ENCODE data around the gene UBN1.

UBN1 gene

GRCh38 chr16:4913130-4913773 is 66.0 kb downstream of the UBN1 start:
- Histone ChIP-seq H2AFZ (ENCODE audit: low read depth, low read length) (no peak overlapping the region), H3K79me2 (ENCODE audit: insufficient read depth, low read length) (no peaks in the 10 kb centered on the region), H3K4me2 (ENCODE audit: insufficient read depth, low read length) (no peak overlapping the region), H3K36me3 (ENCODE audit: insufficient read depth, low read length) (no peaks in the 10 kb centered on the region), H3K4me1 (ENCODE audit: insufficient read depth, low read length) (peaks cover 3% of the 10 kb centered on the region; the same call in 1 of the 2 replicates), H3K9me3 (ENCODE audit: insufficient read depth, low read length, severe bottlenecking) (no peaks in the 10 kb centered on the region), H3K4me3 (ENCODE audit: low read depth in 1 of 2, low read length in 2 of 2) (no peak overlapping the region), H3K9ac (ENCODE audit: low read depth, low read length) (no peak overlapping the region), H3K27ac (ENCODE audit: low read length) (no peak overlapping the region), H3K27me3 (ENCODE audit: insufficient read depth, low read length, poor library complexity) (peaks cover 3% of the 10 kb centered on the region), H4K20me1 (ENCODE audit: insufficient read depth, low read length) (0 out of 2 replicates have a peak, but pooled peaks cover 6% of the 10 kb centered on the region)
- ATAC-seq (ENCODE audit: insufficient read depth, low read depth) = no peak
- TF ChIP-seq EZH2 (IDR thresholded peaks at IDR 0.05; ENCODE audit: borderline replicate concordance, low read depth, low read length, severe bottlenecking) (no peak), CTCF (IDR thresholded peaks at IDR 0.05; ENCODE audit: borderline replicate concordance, extremely low read depth, low read length, poor library complexity, severe bottlenecking) (no peak)
- DNase-seq = no peak

GRCh38 chr16:4913774-4914525 is 66.7 kb downstream of the UBN1 start:
- H2AFZ ChIP-seq (ENCODE audit: low read depth, low read length) = no peak overlapping the region
- ATAC-seq (ENCODE audit: insufficient read depth, low read depth) (no peak), DNase-seq (no peak)
- H4K20me1 ChIP-seq (ENCODE audit: insufficient read depth, low read length) = 0 out of 2 replicates have a peak, but pooled peaks cover 6% of the 10 kb centered on the region
- peaks cover 3% of the 10 kb centered on the region; the same call in 1 of the 2 replicates for H3K4me1 ChIP-seq (ENCODE audit: insufficient read depth, low read length)
- H3K9me3 ChIP-seq (ENCODE audit: insufficient read depth, low read length, severe bottlenecking) = no peaks in the 10 kb centered on the region
- no peaks in the 10 kb centered on the region for H3K79me2 ChIP-seq (ENCODE audit: insufficient read depth, low read length)
- H3K27ac ChIP-seq (ENCODE audit: low read length) = no peak overlapping the region
- TF ChIP-seq EZH2 (IDR thresholded peaks at IDR 0.05; ENCODE audit: borderline replicate concordance, low read depth, low read length, severe bottlenecking) (no peak), CTCF (IDR thresholded peaks at IDR 0.05; ENCODE audit: borderline replicate concordance, extremely low read depth, low read length, poor library complexity, severe bottlenecking) (no peak)
- peaks cover 7% of the 10 kb centered on the region for H3K27me3 ChIP-seq (ENCODE audit: insufficient read depth, low read length, poor library complexity)
- no peaks in the 10 kb centered on the region for H3K36me3 ChIP-seq (ENCODE audit: insufficient read depth, low read length)
- no peak overlapping the region for H3K4me3 ChIP-seq (ENCODE audit: low read depth in 1 of 2, low read length in 2 of 2)
- H3K9ac ChIP-seq (ENCODE audit: low read depth, low read length) = no peak overlapping the region
- H3K4me2 ChIP-seq (ENCODE audit: insufficient read depth, low read length) = no peak overlapping the region

GRCh38 chr16:4914528-4915225 is 67.4 kb downstream of the UBN1 start:
- no peaks in the 10 kb centered on the region for H3K9me3 ChIP-seq (ENCODE audit: insufficient read depth, low read length, severe bottlenecking)
- ATAC-seq (ENCODE audit: insufficient read depth, low read depth) = no peak
- H3K27me3 ChIP-seq (ENCODE audit: insufficient read depth, low read length, poor library complexity) = peaks cover 8% of the 10 kb centered on the region
- TF ChIP-seq EZH2 (IDR thresholded peaks at IDR 0.05; ENCODE audit: borderline replicate concordance, low read depth, low read length, severe bottlenecking) (no peak), CTCF (IDR thresholded peaks at IDR 0.05; ENCODE audit: borderline replicate concordance, extremely low read depth, low read length, poor library complexity, severe bottlenecking) (no peak)
- H3K4me2 ChIP-seq (ENCODE audit: insufficient read depth, low read length) = no peak overlapping the region
- H3K4me3 ChIP-seq (ENCODE audit: low read depth in 1 of 2, low read length in 2 of 2) = no peak overlapping the region
- no peak overlapping the region for H3K9ac ChIP-seq (ENCODE audit: low read depth, low read length)
- H2AFZ ChIP-seq (ENCODE audit: low read depth, low read length) = no peak overlapping the region
- no peak overlapping the region for H3K27ac ChIP-seq (ENCODE audit: low read length)
- H3K36me3 ChIP-seq (ENCODE audit: insufficient read depth, low read length) = no peaks in the 10 kb centered on the region
- no peak for DNase-seq
- H3K4me1 ChIP-seq (ENCODE audit: insufficient read depth, low read length) = peaks cover 3% of the 10 kb centered on the region; the same call in 1 of the 2 replicates
- H3K79me2 ChIP-seq (ENCODE audit: insufficient read depth, low read length) = no peaks in the 10 kb centered on the region
- H4K20me1 ChIP-seq (ENCODE audit: insufficient read depth, low read length) = 0 out of 2 replicates have a peak, but pooled peaks cover 6% of the 10 kb centered on the region

All from DND-41 (cell line).